ENCODE measurements around the gene LRRC59. TPM values are rescaled to one million over a fixed set of nuclear protein-coding genes. Genes with fewer than 3 reads are reported as not detected.

Gene LRRC59
- total and polyA plus RNA-seq, 2 of the 13 experiments (the other 11 are each of a cell fraction or from before 2014, with no cell fraction given), result 87.3 to 222 TPM

GRCh38 chr17:50345432-50346312 is 51.7 kb downstream of the LRRC59 start, which contains the start of gene XYLT2 (continued):
- TF ChIP-seq, protein P1, sequence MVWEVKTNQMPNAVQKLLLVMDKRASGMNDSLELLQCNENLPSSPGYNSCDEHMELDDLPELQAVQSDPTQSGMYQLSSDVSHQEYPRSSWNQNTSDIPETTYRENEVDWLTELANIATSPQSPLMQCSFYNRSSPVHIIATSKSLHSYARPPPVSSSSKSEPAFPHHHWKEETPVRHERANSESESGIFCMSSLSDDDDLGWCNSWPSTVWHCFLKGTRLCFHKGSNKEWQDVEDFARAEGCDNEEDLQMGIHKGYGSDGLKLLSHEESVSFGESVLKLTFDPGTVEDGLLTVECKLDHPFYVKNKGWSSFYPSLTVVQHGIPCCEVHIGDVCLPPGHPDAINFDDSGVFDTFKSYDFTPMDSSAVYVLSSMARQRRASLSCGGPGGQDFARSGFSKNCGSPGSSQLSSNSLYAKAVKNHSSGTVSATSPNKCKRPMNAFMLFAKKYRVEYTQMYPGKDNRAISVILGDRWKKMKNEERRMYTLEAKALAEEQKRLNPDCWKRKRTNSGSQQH (CRISPR knock-in tag; IDR thresholded peaks at IDR 0.05; ENCODE audit: low read depth), result peak; percentile 31; the same call in 1 of the 2 replicates
- TF ChIP-seq ZMYM3 (CRISPR knock-in tag; IDR thresholded peaks at IDR 0.05) (peak; percentile 17; the same call in 1 of the 2 replicates), ZSCAN31 (CRISPR knock-in tag; IDR thresholded peaks at IDR 0.05; ENCODE audit: low read depth) (no peak), AGO2 (optimal IDR thresholded peaks at IDR 0.05; ENCODE audit: low read depth, low read length) (no peak), MLLT10 (CRISPR knock-in tag; IDR thresholded peaks at IDR 0.05) (no peak), FOXK2 (IDR thresholded peaks at IDR 0.05) (no peak), ZNF644 (CRISPR knock-in tag; IDR thresholded peaks at IDR 0.05; ENCODE audit: low read depth) (no peak), TERF1 (CRISPR knock-in tag; IDR thresholded peaks at IDR 0.05) (no peak), HOXA3 (CRISPR knock-in tag; IDR thresholded peaks at IDR 0.05) (peak; percentile 65), ZNF773 (CRISPR knock-in tag; IDR thresholded peaks at IDR 0.05; ENCODE audit: borderline replicate concordance) (0 out of 2 replicates have a peak, but pooled peaks have one; percentile 41), BRD4 (CRISPR knock-in tag; IDR thresholded peaks at IDR 0.05) (peak; percentile 70; the same call in 1 of the 2 replicates), ZFP62 (CRISPR knock-in tag; IDR thresholded peaks at IDR 0.05) (no peak), JUNB (CRISPR knock-in tag; IDR thresholded peaks at IDR 0.05; ENCODE audit: borderline replicate concordance) (no peak), SALL2 (CRISPR knock-in tag; IDR thresholded peaks at IDR 0.05) (0 out of 2 replicates have a peak, but pooled peaks have one; percentile 64), CEBPB (IDR thresholded peaks at IDR 0.05; ENCODE audit: borderline replicate concordance, low read depth, low read length) (no peak), ZNF782 (CRISPR knock-in tag; IDR thresholded peaks at IDR 0.05; ENCODE audit: borderline replicate concordance) (no peak), ZFP36L2 (CRISPR knock-in tag; IDR thresholded peaks at IDR 0.05) (no peak), HOMEZ (CRISPR knock-in tag; IDR thresholded peaks at IDR 0.05; ENCODE audit: low read depth) (no peak), CCDC6 (CRISPR knock-in tag; IDR thresholded peaks at IDR 0.05) (peak; percentile 92; the same call in 1 of the 2 replicates), ZNF598 (CRISPR knock-in tag; IDR thresholded peaks at IDR 0.05; ENCODE audit: borderline replicate concordance) (no peak; the same call in 1 of the 2 replicates), MIXL1 (CRISPR knock-in tag; IDR thresholded peaks at IDR 0.05) (0 out of 2 replicates have a peak, but pooled peaks have one; percentile 14), HNRNPH1 (optimal IDR thresholded peaks at IDR 0.05; ENCODE audit: low read depth, low read length) (no peak), SRSF1 (optimal IDR thresholded peaks at IDR 0.05; ENCODE audit: low read depth, low read length) (no peak), POLR2A (IDR thresholded peaks at IDR 0.05; ENCODE audit: insufficient read depth in 1 of 2, low read depth in 2 of 2, low read length in 2 of 2) (peak; percentile 64 to 98; a peak in 3 of 4 replicates), HCFC1 (IDR thresholded peaks at IDR 0.05; ENCODE audit: low read depth, low read length) (no peak)
- TF ChIP-seq, protein P2, sequence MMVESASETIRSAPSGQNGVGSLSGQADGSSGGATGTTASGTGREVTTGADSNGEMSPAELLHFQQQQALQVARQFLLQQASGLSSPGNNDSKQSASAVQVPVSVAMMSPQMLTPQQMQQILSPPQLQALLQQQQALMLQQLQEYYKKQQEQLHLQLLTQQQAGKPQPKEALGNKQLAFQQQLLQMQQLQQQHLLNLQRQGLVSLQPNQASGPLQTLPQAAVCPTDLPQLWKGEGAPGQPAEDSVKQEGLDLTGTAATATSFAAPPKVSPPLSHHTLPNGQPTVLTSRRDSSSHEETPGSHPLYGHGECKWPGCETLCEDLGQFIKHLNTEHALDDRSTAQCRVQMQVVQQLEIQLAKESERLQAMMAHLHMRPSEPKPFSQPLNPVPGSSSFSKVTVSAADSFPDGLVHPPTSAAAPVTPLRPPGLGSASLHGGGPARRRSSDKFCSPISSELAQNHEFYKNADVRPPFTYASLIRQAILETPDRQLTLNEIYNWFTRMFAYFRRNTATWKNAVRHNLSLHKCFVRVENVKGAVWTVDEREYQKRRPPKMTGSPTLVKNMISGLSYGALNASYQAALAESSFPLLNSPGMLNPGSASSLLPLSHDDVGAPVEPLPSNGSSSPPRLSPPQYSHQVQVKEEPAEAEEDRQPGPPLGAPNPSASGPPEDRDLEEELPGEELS (CRISPR knock-in tag; IDR thresholded peaks at IDR 0.05), result 0 out of 2 replicates have a peak, but pooled peaks have one; percentile 6

Data from HepG2 (cell line).